CD4-positive, alpha-beta T cell (primary cell): Measurements from ENCODE around the gene NCF2. TPM values are rescaled to one million over a fixed set of nuclear protein-coding genes. Genes with fewer than 3 reads are reported as not detected.

Experiments used
- ATAC-seq: fragments of 200-7000 bp; cut with Tn5 transposase; one replicate; pipeline ENCODE4 v1.10.0; 2022; ENCODE audit warnings: mild to moderate bottlenecking; ENCODE audit not compliant: poor library complexity
- CTCF ChIA-PET: fragments of 350-600 bp; sonication (Branson Sonifier 250); formaldehyde crosslinking; loops from one replicate; lab custom pipeline; 2021; ENCODE audit warnings: antibody characterized with exemption, inconsistent platforms; lab: Charles Lee
- POLR2A ChIA-PET: fragments of 350-600 bp; sonication (Branson Sonifier 250); formaldehyde crosslinking; loops from one replicate; lab custom pipeline; 2021; ENCODE audit warnings: antibody characterized with exemption, inconsistent platforms; lab: Charles Lee
- DNase-seq, 14 experiments: peaks; one replicate each; pipeline ENCODE4 v3.0.0-alpha.2; 2013 to 2020; ENCODE audit warnings: mixed read lengths in 2 of 14
- H3K27ac ChIP-seq, 2 donors: one replicate each; pipeline versions ENCODE4 v1.5.1 to v1.7.0; 2013; ENCODE audit warnings: low read length in 2 of 2, low read depth in 1 of 2, mild to moderate bottlenecking in 1 of 2
- H3K27me3 ChIP-seq, 2 experiments: 1 replicate in 1 of 2; 2 replicates in 1 of 2; pipeline versions ENCODE4 v1.6.1 to v1.7.0; 2013; ENCODE audit warnings: low read length in 2 of 2, control low read depth in 1 of 2, mild to moderate bottlenecking in 1 of 2, moderate library complexity in 1 of 2; ENCODE audit not compliant: insufficient read depth in 2 of 2, control insufficient read depth in 1 of 2
- H3K36me3 ChIP-seq: one replicate; pipeline ENCODE4 v1.6.1; 2013; ENCODE audit warnings: low read length, control low read depth; ENCODE audit not compliant: insufficient read depth
- H3K4me1 ChIP-seq: one replicate; pipeline ENCODE4 v1.6.1; 2013; ENCODE audit warnings: low read length, control low read depth; ENCODE audit not compliant: insufficient read depth
- H3K4me3 ChIP-seq: one replicate; pipeline ENCODE4 v1.5.1; 2013; ENCODE audit warnings: mild to moderate bottlenecking, low read length, moderate library complexity
- H3K9me3 ChIP-seq, 2 experiments: 1 replicate in 1 of 2; 2 replicates in 1 of 2; pipeline versions ENCODE4 v1.6.1 to v1.7.0; 2013; ENCODE audit warnings: low read length in 2 of 2, mild to moderate bottlenecking in 2 of 2, control low read depth in 1 of 2, moderate library complexity in 1 of 2; ENCODE audit not compliant: control insufficient read depth in 1 of 2, insufficient read depth in 1 of 2
- H3K27ac Mint-ChIP-seq: one replicate; pipeline ENCODE4 v1.8.0; 2020; ENCODE audit warnings: mixed read lengths
- H3K27me3 Mint-ChIP-seq: one replicate; pipeline ENCODE4 v1.8.0; 2021; ENCODE audit warnings: mixed read lengths
- H3K36me3 Mint-ChIP-seq: one replicate; pipeline ENCODE4 v1.8.0; 2021; ENCODE audit warnings: low read depth, mixed read lengths
- H3K4me1 Mint-ChIP-seq: one replicate; pipeline ENCODE4 v1.8.0; 2021; ENCODE audit warnings: low read depth, mixed read lengths
- H3K4me3 Mint-ChIP-seq: one replicate; pipeline ENCODE4 v1.8.0; 2020; ENCODE audit warnings: mild to moderate bottlenecking, mixed read lengths
- H3K9me3 Mint-ChIP-seq: one replicate; pipeline ENCODE4 v1.8.0; 2020; ENCODE audit warnings: mixed read lengths
- CTCF ChIP-seq: fragments of 200-600 bp; IDR thresholded peaks from one replicate; pipeline ENCODE4 v1.8.0; 2022; ENCODE audit warnings: antibody characterized with exemption, mild to moderate bottlenecking
- intact Hi-C, 2 experiments: fragments of 100-400 bp; cut with DNase I in 1 of 2; cut with micrococcal nuclease in 1 of 2; formaldehyde crosslinking; loops; one replicate each; pipeline versions ENCODE4 v1.15.1 to v1.9.0; 2023 to 2025; cut with DNase I, micrococcal nuclease
- total RNA-seq, 174 experiments: library from RNA in 2 of 174; stranded (reverse) in 2 of 174; gene quantifications; one replicate each; pipeline ENCODE4 v1.2.3 and lab custom pipeline; 2021 to 2026

Gene NCF2
- total RNA-seq, 2 experiments from 2014 or later: 2.9 to 3.1 TPM

- no peaks in the 10 kb centered on the region for H3K36me3 Mint-ChIP-seq
- no peak overlapping the region for H3K27ac Mint-ChIP-seq
- TF ChIP-seq CTCF: no peak
- H3K9me3 Mint-ChIP-seq: no peaks in the 10 kb centered on the region
- H3K27ac ChIP-seq: no peak overlapping the region
- H3K36me3 ChIP-seq: no peaks in the 10 kb centered on the region
- no peak overlapping the region for H3K4me3 ChIP-seq
- intact Hi-C loops: no loop called here
- POLR2A ChIA-PET: no interaction called here
- ATAC-seq: no peak
- no peak overlapping the region for H3K4me3 Mint-ChIP-seq
- no peaks in the 10 kb centered on the region for H3K27me3 Mint-ChIP-seq
- peaks cover 26% of the 10 kb centered on the region for H3K4me1 Mint-ChIP-seq
- no peaks in the 10 kb centered on the region for H3K9me3 ChIP-seq
- H3K27me3 ChIP-seq: no peaks in the 10 kb centered on the region
- peaks cover 17% of the 10 kb centered on the region for H3K4me1 ChIP-seq
- CTCF ChIA-PET: no interaction called here
- DNase-seq: no peak
Measured at GRCh38 chr1:183586455-183586854, 3.8 kb downstream of the NCF2 start.

GRCh38 chr1:183585038-183585437 lies 5.2 kb downstream of the NCF2 start:
- no peak overlapping the region for H3K4me3 Mint-ChIP-seq
- intact Hi-C loops: no loop called here
- no peaks in the 10 kb centered on the region for H3K27me3 ChIP-seq
- H3K27ac Mint-ChIP-seq: no peak overlapping the region
- no peak for ATAC-seq
- peaks cover 16% of the 10 kb centered on the region for H3K4me1 ChIP-seq
- no peak for TF ChIP-seq CTCF
- CTCF ChIA-PET: no interaction called here
- H3K4me1 Mint-ChIP-seq: peaks cover 26% of the 10 kb centered on the region
- H3K36me3 ChIP-seq: no peaks in the 10 kb centered on the region
- no peaks in the 10 kb centered on the region for H3K9me3 Mint-ChIP-seq
- H3K27ac ChIP-seq: no peak overlapping the region
- H3K4me3 ChIP-seq: no peak overlapping the region
- no peaks in the 10 kb centered on the region for H3K27me3 Mint-ChIP-seq
- H3K9me3 ChIP-seq: no peaks in the 10 kb centered on the region
- H3K36me3 Mint-ChIP-seq: no peaks in the 10 kb centered on the region
- no peak for DNase-seq
- POLR2A ChIA-PET: no interaction called here

- Histone ChIP-seq H3K27ac (no peak overlapping the region), H3K27me3 (no peaks in the 10 kb centered on the region), H3K4me3 (no peak overlapping the region), H3K9me3 (no peaks in the 10 kb centered on the region), H3K4me1 (peaks cover 16% of the 10 kb centered on the region), H3K36me3 (no peaks in the 10 kb centered on the region)
- CTCF ChIA-PET: no interaction called here
- intact Hi-C loops: loop anchor here in 1 of 2 experiments (5.0 kb wide), 1 partner anchor 1782 kb away; no protein-coding TSS in a partner anchor
- DNase-seq (no peak), ATAC-seq (no peak)
- H3K27ac Mint-ChIP-seq: no peak overlapping the region
- POLR2A ChIA-PET: no interaction called here
- H3K4me1 Mint-ChIP-seq: peaks cover 21% of the 10 kb centered on the region
- no peaks in the 10 kb centered on the region for H3K36me3 Mint-ChIP-seq
- no peaks in the 10 kb centered on the region for H3K9me3 Mint-ChIP-seq
- no peaks in the 10 kb centered on the region for H3K27me3 Mint-ChIP-seq
- no peak overlapping the region for H3K4me3 Mint-ChIP-seq
- no peak for TF ChIP-seq CTCF
Measured at GRCh38 chr1:183584147-183584546, 6.1 kb downstream of the NCF2 start.
